Measurements from ENCODE around the gene RRBP1.

- TF ChIP-seq JUND (IDR thresholded peaks at IDR 0.05): no peak
- TF ChIP-seq, protein P1, sequence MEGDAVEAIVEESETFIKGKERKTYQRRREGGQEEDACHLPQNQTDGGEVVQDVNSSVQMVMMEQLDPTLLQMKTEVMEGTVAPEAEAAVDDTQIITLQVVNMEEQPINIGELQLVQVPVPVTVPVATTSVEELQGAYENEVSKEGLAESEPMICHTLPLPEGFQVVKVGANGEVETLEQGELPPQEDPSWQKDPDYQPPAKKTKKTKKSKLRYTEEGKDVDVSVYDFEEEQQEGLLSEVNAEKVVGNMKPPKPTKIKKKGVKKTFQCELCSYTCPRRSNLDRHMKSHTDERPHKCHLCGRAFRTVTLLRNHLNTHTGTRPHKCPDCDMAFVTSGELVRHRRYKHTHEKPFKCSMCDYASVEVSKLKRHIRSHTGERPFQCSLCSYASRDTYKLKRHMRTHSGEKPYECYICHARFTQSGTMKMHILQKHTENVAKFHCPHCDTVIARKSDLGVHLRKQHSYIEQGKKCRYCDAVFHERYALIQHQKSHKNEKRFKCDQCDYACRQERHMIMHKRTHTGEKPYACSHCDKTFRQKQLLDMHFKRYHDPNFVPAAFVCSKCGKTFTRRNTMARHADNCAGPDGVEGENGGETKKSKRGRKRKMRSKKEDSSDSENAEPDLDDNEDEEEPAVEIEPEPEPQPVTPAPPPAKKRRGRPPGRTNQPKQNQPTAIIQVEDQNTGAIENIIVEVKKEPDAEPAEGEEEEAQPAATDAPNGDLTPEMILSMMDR (IDR thresholded peaks at IDR 0.05; ENCODE audit: low read depth, low read length, missing input control): no peak
- TF ChIP-seq, protein P2, sequence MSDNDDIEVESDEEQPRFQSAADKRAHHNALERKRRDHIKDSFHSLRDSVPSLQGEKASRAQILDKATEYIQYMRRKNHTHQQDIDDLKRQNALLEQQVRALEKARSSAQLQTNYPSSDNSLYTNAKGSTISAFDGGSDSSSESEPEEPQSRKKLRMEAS (IDR thresholded peaks at IDR 0.05): no peak
- no peak for TF ChIP-seq REST (IDR thresholded peaks at IDR 0.05)
- TF ChIP-seq GABPA (IDR thresholded peaks at IDR 0.05 in 1 of 2, conservative IDR thresholded peaks at IDR 0.05 in 1 of 2): no peak
- TF ChIP-seq RAD21 (IDR thresholded peaks at IDR 0.05): no peak
- TF ChIP-seq ATF3 (IDR thresholded peaks at IDR 0.05): no peak
- no peak for TF ChIP-seq TAF1 (conservative IDR thresholded peaks at IDR 0.05)
- TF ChIP-seq RXRA (IDR thresholded peaks at IDR 0.05): no peak
- TF ChIP-seq EGR1 (IDR thresholded peaks at IDR 0.05; ENCODE audit: low read depth in 2 of 2): no peak
- no peak for TF ChIP-seq YY1 (IDR thresholded peaks at IDR 0.05)
- no peak for TF ChIP-seq HNF4A (conservative IDR thresholded peaks at IDR 0.05)
- TF ChIP-seq ZBTB33 (IDR thresholded peaks at IDR 0.05): no peak
- TF ChIP-seq FOXA1 (IDR thresholded peaks at IDR 0.05): no peak
These were observed 328 bp downstream of the RRBP1 start for GRCh38 chr20:17681726-17682102.
